Liver (tissue), 9 donors: ENCODE data around the gene SIK1. TPM values are rescaled to one million over a fixed set of nuclear protein-coding genes. Genes with fewer than 3 reads are reported as not detected.

Experiments
- DNase-seq: peaks from one replicate; pipeline ENCODE4 v3.0.0-alpha.2; 2017; ENCODE audit warnings: low spot score
- H3K27ac ChIP-seq, 2 donors: one replicate each; pipeline ENCODE4 v1.7.0; 2013; ENCODE audit warnings: inconsistent platforms in 2 of 2, low read length in 2 of 2, control low read depth in 1 of 2, low read depth in 1 of 2, mild to moderate bottlenecking in 1 of 2
- H3K27me3 ChIP-seq, 4 donors: one replicate each; pipeline versions ENCODE4 v1.6.1 to v1.7.0; 2013; ENCODE audit warnings: low read length in 3 of 4, inconsistent platforms in 1 of 4, mild to moderate bottlenecking in 1 of 4, moderate library complexity in 1 of 4; ENCODE audit not compliant: control insufficient read depth in 4 of 4, insufficient read depth in 4 of 4
- H3K36me3 ChIP-seq, 4 donors: one replicate each; pipeline versions ENCODE4 v1.6.1 to v1.7.0; 2013; ENCODE audit warnings: low read length in 3 of 4, mild to moderate bottlenecking in 3 of 4, low read depth in 1 of 4, moderate library complexity in 1 of 4; ENCODE audit not compliant: control insufficient read depth in 4 of 4, insufficient read depth in 3 of 4
- H3K4me1 ChIP-seq, 4 donors: one replicate each; pipeline versions ENCODE4 v1.6.1 to v1.7.0; 2013; ENCODE audit warnings: low read length in 3 of 4, mild to moderate bottlenecking in 3 of 4, moderate library complexity in 1 of 4; ENCODE audit not compliant: control insufficient read depth in 4 of 4, insufficient read depth in 4 of 4
- H3K4me3 ChIP-seq, 3 donors: one replicate each; pipeline versions ENCODE4 v1.6.1 to v1.7.0; 2013; ENCODE audit warnings: low read length in 3 of 3, control low read depth in 1 of 3, low read depth in 1 of 3, mild to moderate bottlenecking in 1 of 3
- H3K9ac ChIP-seq, 2 donors: one replicate each; pipeline ENCODE4 v1.7.0; 2013; ENCODE audit warnings: low read length in 2 of 2, mild to moderate bottlenecking in 2 of 2, moderate library complexity in 2 of 2, control low read depth in 1 of 2, low read depth in 1 of 2
- H3K9me3 ChIP-seq, 4 donors: one replicate each; pipeline versions ENCODE4 v1.6.1 to v1.7.0; 2013; ENCODE audit warnings: low read length in 3 of 4; ENCODE audit not compliant: control insufficient read depth in 4 of 4
- CTCF ChIP-seq: fragments of 150-350 bp; IDR thresholded peaks from 2 replicates; pipeline ENCODE4 v1.5.1; 2017; ENCODE audit warnings: improper control_type of control experiment, low read depth, low read length; ENCODE audit not compliant: missing input control
- EGR1 ChIP-seq, 2 donors: IDR thresholded peaks; 2 replicates each; pipeline ENCODE4 v1.6.1; 2016 to 2018; ENCODE audit warnings: antibody characterized with exemption in 2 of 2, low read depth in 2 of 2
- FOXA2 ChIP-seq: IDR thresholded peaks from 2 replicates; pipeline ENCODE4 v1.6.1; 2016; ENCODE audit warnings: antibody characterized with exemption
- GABPA ChIP-seq, 2 donors: IDR thresholded peaks in 1 of 2; conservative IDR thresholded peaks in 1 of 2; 2 replicates each; pipeline ENCODE4 v1.6.1; 2016; ENCODE audit warnings: antibody characterized with exemption in 2 of 2, mild to moderate bottlenecking in 1 of 2, moderate library complexity in 1 of 2
- HNF4A ChIP-seq, 2 donors: conservative IDR thresholded peaks; 2 replicates each; pipeline ENCODE4 v1.6.1; 2016; ENCODE audit warnings: antibody characterized with exemption in 2 of 2, mild to moderate bottlenecking in 2 of 2
- HNF4G ChIP-seq: IDR thresholded peaks from 2 replicates; pipeline ENCODE4 v1.6.1; 2016; ENCODE audit warnings: antibody characterized with exemption
- JUND ChIP-seq, 2 donors: IDR thresholded peaks; 2 replicates each; pipeline ENCODE4 v1.6.1; 2016; ENCODE audit warnings: antibody characterized with exemption in 2 of 2
- NR2F2 ChIP-seq: IDR thresholded peaks from 2 replicates; pipeline ENCODE4 v1.6.1; 2016; ENCODE audit warnings: antibody characterized with exemption
- RAD21 ChIP-seq, 2 donors: IDR thresholded peaks; 2 replicates each; pipeline ENCODE4 v1.6.1; 2016; ENCODE audit warnings: antibody characterized with exemption in 2 of 2, mild to moderate bottlenecking in 2 of 2
- SP1 ChIP-seq: IDR thresholded peaks from 2 replicates; pipeline ENCODE4 v1.6.1; 2018; ENCODE audit warnings: antibody characterized with exemption, mild to moderate bottlenecking
- YY1 ChIP-seq: IDR thresholded peaks from 2 replicates; pipeline ENCODE4 v1.6.1; 2016; ENCODE audit warnings: antibody characterized with exemption, mild to moderate bottlenecking
- WGBS: extraction: QIAGEN DNeasy Blood & Tissue Kit; methylation state at CpG from one replicate; pipeline ENCODE4 v1.1.7; 2013; 5-methylcytosine and 5-hydroxymethylcytosine counted together
- polyA plus RNA-seq, 2 donors: library from polyadenylated mRNA; stranded (reverse) in 1 of 2; unstranded in 1 of 2; fragments of 200-250 nt in 1 of 2; fragments of >200 nt in 1 of 2; fragmentation: Nextera tagmentation in 1 of 2; extraction: Ambion mirVana in 1 of 2; gene quantifications; one replicate each; pipeline versions ENCODE4 v1.2.1 to v1.2.3, GENCODE V29; 2013 to 2015
- total RNA-seq, 2 donors: library from RNA; depleted of rRNA; stranded (reverse); fragments of >200 nt; gene quantifications; one replicate each; pipeline ENCODE4 v1.2.3, GENCODE V29; 2014
- TF ChIP-seq, protein P1 (sequence below): IDR thresholded peaks from 2 replicates; pipeline ENCODE4 v1.6.1; 2016; ENCODE audit warnings: antibody characterized with exemption
- TF ChIP-seq, protein P2 (sequence below): IDR thresholded peaks from 2 replicates; pipeline ENCODE4 v1.6.1; 2016; ENCODE audit warnings: antibody characterized with exemption
- TF ChIP-seq, protein P3 (sequence below): IDR thresholded peaks from 2 replicates; pipeline ENCODE4 v1.6.1; 2016; ENCODE audit warnings: antibody characterized with exemption, mild to moderate bottlenecking
- donor health status: healthy.
- donor health status: healthy.
- donor health status: healthy.
- donor health status: healthy.
- donor health status: healthy.

The SIK1 gene
- total and polyA plus RNA-seq, 4 donors = 0.53 to 1.8 (median 1.3) TPM

DNA sequence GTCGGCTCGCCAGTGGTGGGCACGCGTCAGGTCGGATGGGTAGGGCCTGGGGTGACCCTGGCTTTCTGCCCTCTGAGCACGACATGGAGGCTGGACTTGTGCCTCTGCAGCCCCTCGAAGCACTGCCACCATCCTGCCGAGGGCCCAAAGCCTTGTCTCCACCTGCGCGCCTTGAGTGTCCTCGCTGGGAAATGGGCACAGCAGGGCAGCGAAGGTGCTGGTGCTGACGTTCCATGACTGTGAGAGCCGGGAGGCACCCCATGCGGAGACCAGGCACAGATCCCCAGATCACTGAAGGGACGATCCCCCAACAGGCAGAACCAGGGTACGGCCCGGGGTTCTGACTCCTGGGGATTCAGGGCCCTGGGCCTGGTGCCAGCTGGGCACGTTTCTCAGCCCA lies 60.3 kb downstream of the SIK1 start:
- DNase-seq = no peak
- H3K27ac ChIP-seq = no peak overlapping the region

DNA sequence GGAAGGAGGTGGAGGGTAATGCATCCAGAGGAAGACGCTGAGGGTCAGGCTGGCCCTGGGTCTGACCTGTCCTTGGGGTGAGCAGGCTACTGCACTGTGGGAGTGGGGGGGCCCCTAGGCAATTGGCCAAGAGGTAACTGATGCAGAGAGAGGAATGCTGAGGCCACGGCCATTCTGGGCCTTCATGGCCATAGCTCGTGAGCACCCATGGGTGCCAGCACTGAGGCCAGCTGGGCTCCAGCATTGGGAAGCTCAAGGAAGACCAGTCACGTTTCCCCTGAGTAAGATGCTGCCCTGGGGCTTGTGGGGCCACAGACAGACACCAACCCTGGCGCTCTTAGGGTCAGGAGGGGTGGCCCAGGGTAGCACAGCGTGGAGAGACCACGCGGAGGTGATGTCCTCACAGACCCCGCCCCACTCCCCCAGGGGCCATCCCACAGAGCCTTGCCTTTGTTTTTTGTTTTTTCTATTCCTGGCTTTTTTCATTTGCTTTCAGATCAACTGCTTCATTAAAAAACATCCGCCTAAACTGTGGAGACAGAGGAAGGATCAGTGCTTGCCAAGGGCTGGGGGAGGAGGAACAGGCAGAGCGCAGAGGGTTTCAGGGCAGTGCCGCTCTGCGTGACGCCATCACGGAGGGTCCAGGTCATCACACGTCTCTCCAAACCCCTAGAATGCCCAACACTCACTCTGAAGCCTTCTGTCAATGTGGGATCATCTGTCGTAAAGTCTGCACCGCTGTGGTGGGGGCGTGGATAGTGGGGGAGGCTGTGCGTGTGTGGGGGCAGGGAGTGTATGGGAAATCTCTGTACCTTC lies 61.1 kb downstream of the SIK1 start:
- Histone ChIP-seq H3K4me1 (no peaks in the 10 kb centered on the region), H3K36me3 (no peaks in the 10 kb centered on the region), H3K27me3 (no peaks in the 10 kb centered on the region), H3K9ac (no peak overlapping the region), H3K27ac (peak overlapping the region in 1 of 2 donors; percentile 22), H3K4me3 (no peak overlapping the region), H3K9me3 (no peaks in the 10 kb centered on the region)
- DNase-seq = no peak
- 85% methylated on average over 20 of the region's 20 CpGs for WGBS
- TF ChIP-seq, protein P1, sequence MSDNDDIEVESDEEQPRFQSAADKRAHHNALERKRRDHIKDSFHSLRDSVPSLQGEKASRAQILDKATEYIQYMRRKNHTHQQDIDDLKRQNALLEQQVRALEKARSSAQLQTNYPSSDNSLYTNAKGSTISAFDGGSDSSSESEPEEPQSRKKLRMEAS = no peak
- TF ChIP-seq SP1 (no peak), NR2F2 (no peak), FOXA2 (no peak), EGR1 (IDR thresholded peaks at IDR 0.05; ENCODE audit: low read depth in 2 of 2) (no peak), YY1 (no peak), CTCF (no peak)
- TF ChIP-seq, protein P2, sequence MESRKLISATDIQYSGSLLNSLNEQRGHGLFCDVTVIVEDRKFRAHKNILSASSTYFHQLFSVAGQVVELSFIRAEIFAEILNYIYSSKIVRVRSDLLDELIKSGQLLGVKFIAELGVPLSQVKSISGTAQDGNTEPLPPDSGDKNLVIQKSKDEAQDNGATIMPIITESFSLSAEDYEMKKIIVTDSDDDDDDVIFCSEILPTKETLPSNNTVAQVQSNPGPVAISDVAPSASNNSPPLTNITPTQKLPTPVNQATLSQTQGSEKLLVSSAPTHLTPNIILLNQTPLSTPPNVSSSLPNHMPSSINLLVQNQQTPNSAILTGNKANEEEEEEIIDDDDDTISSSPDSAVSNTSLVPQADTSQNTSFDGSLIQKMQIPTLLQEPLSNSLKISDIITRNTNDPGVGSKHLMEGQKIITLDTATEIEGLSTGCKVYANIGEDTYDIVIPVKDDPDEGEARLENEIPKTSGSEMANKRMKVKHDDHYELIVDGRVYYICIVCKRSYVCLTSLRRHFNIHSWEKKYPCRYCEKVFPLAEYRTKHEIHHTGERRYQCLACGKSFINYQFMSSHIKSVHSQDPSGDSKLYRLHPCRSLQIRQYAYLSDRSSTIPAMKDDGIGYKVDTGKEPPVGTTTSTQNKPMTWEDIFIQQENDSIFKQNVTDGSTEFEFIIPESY = no peak

More for the DNA sequence above, 60.3 kb downstream of the SIK1 start:
- TF ChIP-seq, protein P2 = no peak
- no peak for TF ChIP-seq YY1
- TF ChIP-seq RAD21 (IDR thresholded peaks at IDR 0.05) = no peak
- no peak for TF ChIP-seq CTCF
- TF ChIP-seq JUND (IDR thresholded peaks at IDR 0.05) = no peak
- TF ChIP-seq HNF4A (conservative IDR thresholded peaks at IDR 0.05) = no peak
- no peak for TF ChIP-seq NR2F2
- TF ChIP-seq, protein P3, sequence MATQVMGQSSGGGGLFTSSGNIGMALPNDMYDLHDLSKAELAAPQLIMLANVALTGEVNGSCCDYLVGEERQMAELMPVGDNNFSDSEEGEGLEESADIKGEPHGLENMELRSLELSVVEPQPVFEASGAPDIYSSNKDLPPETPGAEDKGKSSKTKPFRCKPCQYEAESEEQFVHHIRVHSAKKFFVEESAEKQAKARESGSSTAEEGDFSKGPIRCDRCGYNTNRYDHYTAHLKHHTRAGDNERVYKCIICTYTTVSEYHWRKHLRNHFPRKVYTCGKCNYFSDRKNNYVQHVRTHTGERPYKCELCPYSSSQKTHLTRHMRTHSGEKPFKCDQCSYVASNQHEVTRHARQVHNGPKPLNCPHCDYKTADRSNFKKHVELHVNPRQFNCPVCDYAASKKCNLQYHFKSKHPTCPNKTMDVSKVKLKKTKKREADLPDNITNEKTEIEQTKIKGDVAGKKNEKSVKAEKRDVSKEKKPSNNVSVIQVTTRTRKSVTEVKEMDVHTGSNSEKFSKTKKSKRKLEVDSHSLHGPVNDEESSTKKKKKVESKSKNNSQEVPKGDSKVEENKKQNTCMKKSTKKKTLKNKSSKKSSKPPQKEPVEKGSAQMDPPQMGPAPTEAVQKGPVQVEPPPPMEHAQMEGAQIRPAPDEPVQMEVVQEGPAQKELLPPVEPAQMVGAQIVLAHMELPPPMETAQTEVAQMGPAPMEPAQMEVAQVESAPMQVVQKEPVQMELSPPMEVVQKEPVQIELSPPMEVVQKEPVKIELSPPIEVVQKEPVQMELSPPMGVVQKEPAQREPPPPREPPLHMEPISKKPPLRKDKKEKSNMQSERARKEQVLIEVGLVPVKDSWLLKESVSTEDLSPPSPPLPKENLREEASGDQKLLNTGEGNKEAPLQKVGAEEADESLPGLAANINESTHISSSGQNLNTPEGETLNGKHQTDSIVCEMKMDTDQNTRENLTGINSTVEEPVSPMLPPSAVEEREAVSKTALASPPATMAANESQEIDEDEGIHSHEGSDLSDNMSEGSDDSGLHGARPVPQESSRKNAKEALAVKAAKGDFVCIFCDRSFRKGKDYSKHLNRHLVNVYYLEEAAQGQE = no peak
- TF ChIP-seq GABPA (IDR thresholded peaks at IDR 0.05 in 1 of 2, conservative IDR thresholded peaks at IDR 0.05 in 1 of 2) = no peak
- TF ChIP-seq HNF4G = no peak
- Histone ChIP-seq H3K36me3 (no peaks in the 10 kb centered on the region), H3K9me3 (no peaks in the 10 kb centered on the region), H3K4me1 (no peaks in the 10 kb centered on the region), H3K9ac (no peak overlapping the region), H3K4me3 (no peak overlapping the region), H3K27me3 (no peaks in the 10 kb centered on the region)
- WGBS = 89% methylated on average over 19 of the region's 19 CpGs
